GM15510 (cell line): ENCODE results near the gene TOR1AIP2.

Experiments
- POLR2A ChIP-seq: IDR thresholded peaks from 3 replicates; pipeline ENCODE4 v1.6.1; 2011; ENCODE audit warnings: borderline replicate concordance; ENCODE audit not compliant: insufficient read length; ENCODE audit errors: extremely low read depth

Gene TOR1AIP2

DNA sequence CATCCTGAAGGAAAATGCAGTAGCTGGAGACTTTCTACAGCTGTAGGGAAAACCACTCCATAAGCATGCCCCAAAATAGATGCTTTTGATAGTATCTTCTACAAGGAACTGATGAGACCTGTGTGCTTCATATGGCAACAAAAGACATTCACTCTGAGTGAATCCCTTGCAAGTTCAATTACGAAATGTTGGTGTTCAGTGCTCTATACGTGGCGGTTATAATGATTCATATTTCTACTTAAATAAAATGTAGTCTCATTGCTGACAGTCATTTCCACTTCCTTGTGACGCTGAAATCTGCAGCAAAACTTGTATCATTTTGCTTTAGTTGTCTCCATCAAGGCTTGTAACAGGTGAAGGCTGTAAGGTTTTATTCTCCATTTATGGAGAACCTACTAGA is 20.6 kb downstream of the TOR1AIP2 start:
- TF ChIP-seq POLR2A, result no peak

DNA sequence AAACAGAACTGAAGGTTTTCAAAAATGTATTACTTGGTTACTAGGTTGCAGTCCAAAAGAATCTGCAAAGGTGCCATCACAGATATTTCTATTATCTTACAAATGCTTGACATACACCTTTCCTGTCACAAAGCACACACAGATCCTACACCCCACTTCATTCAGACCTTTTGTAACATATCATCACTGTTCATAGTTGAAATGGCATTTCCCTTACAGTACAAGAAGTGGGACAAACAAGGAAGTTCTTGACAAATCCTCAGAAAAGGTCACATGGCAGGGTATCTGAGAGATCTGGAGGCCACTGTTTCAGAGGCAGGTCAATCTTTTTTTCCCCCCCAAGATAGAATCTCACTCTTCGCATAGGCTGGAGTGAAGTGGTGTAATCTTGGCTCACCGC is 21.3 kb downstream of the TOR1AIP2 start:
- no peak for TF ChIP-seq POLR2A

DNA sequence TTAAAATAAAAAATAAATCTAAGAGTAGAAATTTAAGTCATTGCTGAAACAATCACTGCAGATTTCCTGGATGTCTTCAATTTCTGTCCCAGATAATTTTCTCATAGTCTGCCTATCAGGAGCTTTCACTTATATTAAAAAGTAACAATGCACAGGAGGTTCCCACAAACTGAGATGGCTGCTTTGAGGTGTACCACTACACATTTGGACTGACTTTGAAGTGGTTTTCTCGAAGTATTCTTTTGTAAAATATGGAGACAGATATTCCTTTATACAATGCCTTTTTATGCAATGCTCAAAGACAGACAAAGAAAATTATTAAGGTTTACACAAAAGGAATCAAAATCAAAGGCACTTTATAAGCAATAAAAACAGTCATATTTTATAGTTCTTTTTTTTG is 24.5 kb downstream of the TOR1AIP2 start:
- no peak for TF ChIP-seq POLR2A

DNA sequence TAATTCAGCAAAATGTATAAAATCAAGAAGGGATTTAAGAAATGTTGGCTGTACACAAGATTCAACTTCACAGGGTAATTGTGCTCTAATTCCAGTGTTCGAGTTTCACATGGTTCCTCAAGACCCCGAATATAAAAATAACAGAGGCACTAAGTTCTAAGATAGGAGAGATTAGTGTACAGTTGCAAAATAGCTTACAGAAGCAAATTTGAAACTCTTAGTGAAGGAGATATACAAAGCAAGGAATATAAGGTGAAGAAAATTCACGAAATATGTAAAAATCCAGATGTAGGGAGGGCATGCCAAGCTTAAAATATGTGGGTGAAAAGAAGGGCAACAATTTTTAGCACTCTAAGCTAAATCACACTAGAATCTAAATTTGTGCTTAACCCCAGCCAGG is 29.4 kb downstream of the TOR1AIP2 start:
- TF ChIP-seq POLR2A, result no peak

DNA sequence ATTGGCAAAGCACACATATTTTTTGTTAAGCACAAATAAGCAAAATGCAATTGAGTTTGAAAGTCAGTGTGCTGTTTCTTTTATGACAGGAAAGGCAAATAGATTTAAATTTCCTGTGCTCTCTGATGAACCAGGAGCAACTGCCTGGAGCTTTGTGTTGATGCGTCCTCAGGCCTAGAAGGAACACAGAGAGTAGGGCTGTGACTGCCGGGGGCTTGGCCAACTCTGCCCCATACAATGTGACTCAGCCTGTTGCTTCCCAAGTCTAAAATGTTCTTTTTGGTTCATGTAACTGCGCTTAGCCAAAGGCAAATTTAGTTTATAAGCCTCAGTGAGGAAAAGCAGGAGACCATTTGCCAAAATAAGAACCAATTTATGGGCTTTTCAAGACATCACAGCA is 37.5 kb downstream of the TOR1AIP2 start:
- TF ChIP-seq POLR2A, result no peak

DNA sequence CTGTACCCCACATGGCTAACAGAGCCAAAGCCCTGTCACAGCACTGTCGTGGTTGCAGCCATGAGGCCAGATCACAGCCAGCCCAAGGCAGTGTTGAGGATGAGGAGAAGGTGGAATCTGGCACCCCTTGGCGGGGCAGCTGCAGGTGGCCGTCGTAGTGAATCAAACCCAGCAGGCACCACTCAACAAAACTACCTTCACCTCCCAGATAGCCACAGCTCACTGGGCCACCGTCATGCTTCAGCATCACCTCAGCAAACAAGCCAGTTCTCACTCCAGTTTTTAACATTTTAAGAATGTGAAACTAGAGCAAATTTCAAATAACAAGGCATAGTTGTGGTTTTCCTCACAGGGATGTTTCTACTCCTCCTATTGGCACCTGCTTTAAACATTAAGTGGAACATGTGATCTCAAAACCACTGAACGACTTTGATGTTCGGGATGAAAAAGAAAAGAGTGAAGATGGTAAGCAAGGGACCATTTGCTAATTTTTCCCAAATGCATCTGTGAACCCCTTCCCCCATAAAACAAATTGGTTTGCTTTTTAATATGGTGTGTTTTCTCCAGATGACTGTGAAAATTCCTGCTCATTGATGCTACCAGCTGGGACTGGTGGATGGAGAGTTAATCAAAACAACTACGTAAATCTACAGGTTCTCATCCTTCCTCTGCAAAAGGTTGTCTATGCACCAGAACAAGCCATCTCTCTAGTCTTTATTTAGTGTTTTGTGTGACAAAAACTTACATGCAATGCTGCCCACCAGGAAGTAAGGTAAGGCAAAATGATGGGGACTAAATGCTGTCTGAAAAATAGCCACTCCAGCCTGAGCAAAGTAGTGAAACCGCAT is 45.5 kb downstream of the TOR1AIP2 start:
- no peak for TF ChIP-seq POLR2A

DNA sequence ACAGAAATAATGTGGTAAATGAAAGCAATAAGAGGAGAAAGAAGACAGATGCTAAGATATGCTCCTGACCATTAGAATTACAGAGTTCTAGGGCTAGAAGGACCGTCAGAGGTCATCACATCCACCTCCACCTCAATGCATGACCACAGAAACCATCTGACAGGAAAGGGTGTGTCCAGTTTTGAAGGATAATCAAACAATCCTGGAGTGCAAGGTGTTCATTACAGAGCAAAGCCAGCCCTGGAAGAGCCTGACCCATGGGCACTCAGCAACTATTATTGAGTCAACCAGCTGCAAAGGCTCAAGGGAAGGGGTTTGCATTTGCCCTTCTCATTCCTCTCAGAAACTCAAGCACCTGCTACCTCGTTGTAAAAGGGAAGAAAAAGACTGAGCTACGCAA is 46.4 kb downstream of the TOR1AIP2 start:
- no peak for TF ChIP-seq POLR2A

DNA sequence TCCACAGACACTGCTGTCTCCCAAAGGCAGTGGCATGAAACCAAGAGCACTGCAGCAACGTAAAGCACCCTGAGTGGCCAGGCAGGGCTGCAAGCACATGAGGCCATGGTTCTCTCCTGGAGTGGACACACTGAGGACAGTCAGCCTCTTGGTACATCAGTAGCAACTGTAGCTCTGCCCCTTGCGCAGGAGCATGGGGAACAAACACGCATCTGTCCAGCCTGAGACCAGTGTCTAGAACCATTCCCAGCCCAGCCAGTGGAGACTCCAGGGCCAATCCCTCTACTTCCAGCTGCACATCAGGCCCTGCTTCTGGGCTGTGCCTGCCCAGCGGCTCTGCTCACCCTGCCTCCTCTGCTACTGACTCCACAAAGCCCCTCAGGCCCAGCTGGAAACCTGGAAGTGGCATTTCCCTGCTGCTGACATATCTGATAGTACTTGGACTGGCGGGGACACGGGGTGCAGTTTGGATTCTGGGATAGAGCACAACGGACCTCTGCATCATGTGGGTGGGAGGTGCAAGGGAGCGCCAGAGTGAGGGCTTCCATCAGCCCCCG is 49.0 kb downstream of the TOR1AIP2 start:
- TF ChIP-seq POLR2A, result no peak

DNA sequence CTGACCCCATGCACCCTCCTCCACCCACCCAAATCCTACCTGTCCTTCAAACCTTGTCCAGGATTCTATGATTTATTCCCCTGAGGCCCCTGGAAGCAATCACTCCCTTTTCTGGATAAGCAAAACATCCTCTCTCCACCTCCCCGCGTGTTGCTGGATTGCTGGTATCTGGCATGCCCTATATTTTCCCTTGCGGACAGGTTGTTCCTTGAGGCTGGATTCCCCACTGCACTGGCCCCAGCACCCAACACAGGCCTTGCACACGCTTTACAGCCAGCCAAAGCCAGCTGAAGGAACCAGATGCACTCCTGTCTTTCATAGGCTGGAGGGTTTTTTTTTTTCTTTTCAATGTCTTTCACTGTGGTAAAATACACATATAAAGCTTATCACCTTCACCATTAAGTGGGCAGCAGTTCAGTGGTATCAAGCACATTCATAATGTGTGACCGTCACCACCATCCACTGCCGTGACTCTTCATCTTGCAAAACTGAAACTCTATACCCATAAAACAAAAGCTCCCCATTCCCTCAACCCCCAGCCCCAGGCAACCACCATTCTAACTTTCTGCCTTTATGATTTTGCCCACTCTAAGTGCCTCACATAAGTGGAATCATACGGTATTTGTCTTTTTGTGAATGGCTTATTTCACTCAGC is 50.9 kb downstream of the TOR1AIP2 start:
- TF ChIP-seq POLR2A, result no peak

DNA sequence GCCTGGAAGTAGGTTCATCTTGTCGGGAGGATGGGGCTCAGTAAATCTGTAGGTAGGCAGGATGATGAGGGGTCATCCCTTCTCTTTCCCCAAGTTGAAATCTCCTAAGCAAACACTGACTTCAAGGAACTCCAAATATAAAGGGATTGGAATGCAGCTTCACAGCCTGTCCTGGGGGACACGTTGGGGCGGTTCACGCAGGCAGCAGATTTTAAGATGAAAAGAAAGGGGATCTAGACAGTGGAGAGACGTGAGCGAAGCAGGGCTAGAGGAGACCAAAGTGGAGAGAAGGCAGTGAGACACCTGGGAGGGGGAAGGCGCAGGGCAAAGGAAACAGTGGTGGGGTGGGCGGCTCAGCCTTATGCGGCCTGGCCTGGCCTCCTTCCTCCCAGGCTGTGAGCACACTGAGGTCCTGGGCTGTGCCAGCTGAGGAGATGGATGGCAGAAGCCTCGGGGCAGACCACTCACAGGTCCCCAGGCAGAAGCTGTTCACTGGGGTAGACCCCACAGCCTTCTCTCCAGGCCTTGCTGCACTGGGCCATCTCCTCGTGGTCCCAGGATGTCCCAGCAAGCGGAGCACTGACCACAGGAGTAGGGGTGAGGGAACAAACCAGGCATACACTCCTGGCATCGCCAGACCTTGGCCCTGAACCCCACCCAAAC is 51.7 kb downstream of the TOR1AIP2 start:
- no peak for TF ChIP-seq POLR2A

DNA sequence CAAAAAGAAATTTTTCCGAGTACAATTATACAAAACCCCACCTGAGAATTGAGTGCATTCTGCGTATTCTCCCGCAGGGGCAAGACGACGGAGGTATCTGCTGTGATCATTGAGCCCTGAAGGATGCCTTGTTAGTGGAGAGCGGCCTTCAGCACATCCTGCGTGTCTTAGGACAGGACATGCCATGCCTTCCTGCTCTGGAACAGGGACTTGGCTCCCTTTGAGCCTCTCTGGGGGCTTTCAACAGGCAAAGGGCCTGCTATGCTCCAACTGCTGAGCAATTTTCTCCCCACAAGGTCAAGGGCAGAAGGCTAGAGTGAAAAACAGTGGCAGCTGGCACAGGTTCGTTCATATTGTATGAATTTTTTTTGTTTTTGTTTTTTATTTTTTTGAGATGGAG is 52.4 kb downstream of the TOR1AIP2 start:
- no peak for TF ChIP-seq POLR2A

DNA sequence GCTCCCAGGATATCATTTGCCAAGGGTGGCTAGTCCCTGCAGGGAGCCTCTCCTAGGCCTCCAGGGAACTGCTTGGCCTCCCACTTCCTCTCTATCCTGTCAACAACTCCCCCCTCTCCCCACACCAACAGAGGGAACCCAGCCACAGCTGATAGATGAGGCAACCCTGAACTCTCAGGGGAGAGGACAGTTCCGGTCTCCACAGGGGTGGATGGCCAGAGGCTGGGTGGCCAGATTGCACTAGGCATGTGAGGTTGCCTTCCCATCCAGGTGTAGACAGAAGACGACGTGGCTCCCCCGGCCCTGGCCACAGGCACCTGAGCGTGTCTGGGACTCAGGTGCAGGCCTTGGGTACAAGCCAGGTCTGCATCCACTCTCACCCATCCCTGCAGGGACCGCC is 53.3 kb downstream of the TOR1AIP2 start:
- no peak for TF ChIP-seq POLR2A

DNA sequence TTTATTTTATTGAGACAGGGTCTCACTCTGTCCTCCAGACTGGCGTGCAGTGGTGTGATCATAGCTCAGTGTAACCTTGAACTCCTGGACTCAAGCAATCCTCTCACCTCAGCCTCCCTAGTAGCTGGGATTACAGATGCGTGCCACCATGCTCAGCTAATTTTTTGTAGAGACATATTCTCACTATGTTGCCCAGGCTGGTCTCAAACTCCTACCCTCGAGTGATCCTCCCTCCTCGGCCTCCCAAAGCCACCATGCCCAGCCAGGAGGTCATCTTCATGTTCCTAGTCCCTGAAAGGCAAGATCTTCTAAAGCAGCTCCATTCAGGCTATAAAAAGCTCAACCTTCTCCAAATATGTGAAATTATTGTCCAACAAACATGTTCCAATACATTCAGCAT is 53.9 kb downstream of the TOR1AIP2 start:
- TF ChIP-seq POLR2A, result no peak

DNA sequence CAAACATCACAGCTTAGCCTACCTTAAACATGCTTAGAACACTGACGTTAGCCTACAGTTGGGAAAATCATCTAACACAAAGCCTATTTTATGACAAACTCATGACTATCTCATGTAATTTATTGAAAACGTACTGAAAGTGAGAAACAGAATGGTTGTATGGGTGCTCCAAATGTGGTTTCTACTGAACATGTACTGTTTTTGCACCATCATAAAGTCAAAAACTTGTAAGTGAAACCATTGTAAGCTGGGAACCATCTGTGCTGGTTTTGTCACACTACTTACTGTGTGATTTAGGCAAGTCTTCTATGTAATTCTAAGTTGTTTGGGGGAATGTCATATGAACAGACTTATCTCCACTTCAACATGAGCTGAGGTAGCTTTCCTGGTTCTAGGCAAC is 55.5 kb downstream of the TOR1AIP2 start:
- TF ChIP-seq POLR2A, result no peak

DNA sequence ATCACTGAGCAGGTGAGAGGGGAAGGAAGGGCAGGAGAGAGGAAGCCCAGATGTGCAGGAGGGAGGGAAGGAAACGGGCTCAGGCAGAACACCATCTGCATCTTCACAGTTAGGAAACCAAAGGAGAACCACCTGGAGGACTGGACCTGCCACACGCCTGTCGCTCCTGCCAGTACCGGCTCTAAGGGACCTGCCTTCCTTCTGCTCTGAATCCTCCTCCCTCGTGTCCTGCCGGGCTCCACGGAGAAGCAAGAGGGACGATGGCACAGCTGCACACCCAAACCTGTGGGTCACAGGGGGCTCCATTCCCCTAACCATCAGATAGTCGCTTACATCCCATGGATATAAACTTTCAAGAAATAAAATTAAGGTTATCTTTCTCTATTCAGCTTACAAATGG is 56.1 kb downstream of the TOR1AIP2 start:
- TF ChIP-seq POLR2A, result no peak
